Measurements from ENCODE around the gene TCEANC.
A peak's percentile ranks its signal among the peaks of the same experiment; 100 is the strongest.
"Not testable (repeated sequence)": the region's sequence is repeated elsewhere in the genome, so short reads cannot be mapped to it uniquely, and the experiment has no call there.

TCEANC gene

DNA sequence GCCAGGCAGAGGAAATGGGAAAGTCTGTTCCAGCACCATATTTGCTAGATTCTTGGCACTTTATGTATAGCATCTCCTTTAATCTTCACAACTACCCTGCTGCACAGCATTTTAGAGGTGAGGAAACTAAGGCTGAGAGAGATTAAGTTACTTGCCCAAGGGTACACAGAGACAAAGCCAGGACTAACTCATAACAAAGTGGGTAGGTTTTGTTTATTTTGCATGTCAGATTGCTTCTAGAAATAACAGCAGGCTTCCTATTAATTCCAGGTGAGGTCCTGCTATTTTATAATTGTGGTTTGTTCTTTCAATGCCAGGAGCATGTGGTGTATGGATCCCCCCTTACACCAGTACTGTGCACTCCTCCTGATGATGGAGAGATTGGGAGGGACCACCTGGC, 15.0 kb downstream of the TCEANC start:
- no peak for TF ChIP-seq POLR2A (IDR thresholded peaks at IDR 0.05; ENCODE audit: low read depth, low read length)
- DNase-seq (ENCODE audit: insufficient read length, low spot score) (no peak), FAIRE-seq (no peak)

DNA sequence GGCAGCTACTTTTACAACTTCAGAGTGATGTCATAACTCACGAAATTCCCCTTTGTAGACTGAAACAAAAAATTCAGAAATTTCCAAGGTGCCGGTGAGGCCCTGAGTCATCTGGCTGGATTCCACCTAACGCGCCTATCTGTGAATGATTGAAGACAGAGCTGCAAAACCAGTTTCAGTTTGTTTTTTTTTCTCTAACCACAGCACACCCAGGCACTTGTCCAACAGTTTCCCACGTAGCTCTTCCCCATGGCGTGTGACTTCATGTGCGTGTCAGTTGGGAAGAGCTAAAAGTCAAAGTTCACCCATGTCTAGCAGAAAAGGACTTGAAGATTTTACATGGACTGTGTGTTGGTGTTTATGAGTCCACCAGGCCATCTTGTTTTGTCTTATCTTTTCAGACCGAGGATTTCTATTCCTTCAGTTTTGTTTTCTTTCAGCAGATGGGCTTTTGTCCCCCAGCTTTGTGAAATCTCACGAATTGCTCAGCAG, 16.4 kb downstream of the TCEANC start:
- TF ChIP-seq POLR2A (IDR thresholded peaks at IDR 0.05; ENCODE audit: low read depth, low read length): no peak
- peak; percentile 50 for FAIRE-seq
- peak; percentile 6 for DNase-seq (ENCODE audit: insufficient read length, low spot score)

DNA sequence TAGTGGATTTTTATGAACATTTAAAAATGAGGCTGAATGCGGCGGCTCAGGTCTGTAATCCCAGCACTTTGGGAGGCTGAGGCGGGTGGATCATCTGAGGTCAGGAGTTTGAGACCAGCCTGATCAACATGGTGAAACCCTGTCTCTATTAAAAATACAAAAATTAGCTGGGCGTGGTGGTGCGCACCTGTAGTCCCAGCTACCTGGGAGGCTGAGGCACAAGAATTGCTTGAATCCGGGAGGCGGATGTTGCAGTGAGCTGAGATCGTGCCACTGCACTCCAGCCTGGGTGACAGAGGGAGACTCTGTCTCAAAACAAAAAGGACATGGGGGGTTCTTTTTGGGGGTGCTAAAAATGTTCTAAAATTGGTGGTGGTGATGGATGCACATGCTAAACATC, 16.8 kb downstream of the TCEANC start:
- DNase-seq (ENCODE audit: insufficient read length, low spot score); FAIRE-seq: not testable (repeated sequence)

DNA sequence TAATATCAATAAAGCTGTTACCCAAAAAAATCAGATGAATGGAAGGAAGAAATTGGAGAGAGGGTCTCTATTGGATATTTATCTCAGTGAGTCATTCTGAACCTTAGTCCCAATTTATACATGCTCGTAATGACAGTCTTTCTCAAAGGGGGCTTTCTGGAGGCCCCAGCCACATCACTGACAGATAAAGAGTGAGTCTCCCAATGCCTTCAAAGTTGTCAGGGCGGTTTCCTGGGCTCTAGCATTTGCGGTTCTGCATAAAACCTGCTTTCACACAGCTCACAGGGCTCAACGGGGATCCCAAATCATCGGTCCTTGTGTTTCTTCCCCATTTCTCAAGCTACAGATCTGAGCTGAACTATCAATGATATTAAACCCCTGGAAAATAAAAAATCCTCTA, 17.3 kb downstream of the TCEANC start:
- FAIRE-seq: no peak
- no peak for TF ChIP-seq POLR2A (IDR thresholded peaks at IDR 0.05; ENCODE audit: low read depth, low read length)
- DNase-seq (ENCODE audit: insufficient read length, low spot score): no peak

DNA sequence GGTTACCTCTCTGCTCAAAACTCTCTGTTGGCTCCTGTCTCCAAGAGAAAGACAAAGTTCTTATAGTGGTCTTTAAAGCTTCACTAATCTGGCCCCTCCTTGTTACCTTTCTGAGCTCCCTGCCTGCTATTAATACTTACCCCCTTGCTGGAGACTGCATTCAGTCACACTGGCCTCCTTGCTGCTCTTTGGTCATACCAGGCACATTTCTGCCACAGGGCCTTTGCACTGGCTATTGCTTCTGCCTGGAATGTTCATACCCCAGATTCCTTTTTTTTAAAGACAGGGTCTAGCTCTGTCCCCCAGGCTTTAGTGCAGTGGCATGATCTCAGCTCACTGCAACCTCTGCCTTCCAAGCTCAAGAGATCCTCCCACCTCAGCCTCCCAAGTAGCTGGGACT, 20.1 kb downstream of the TCEANC start:
- FAIRE-seq: no peak

DNA sequence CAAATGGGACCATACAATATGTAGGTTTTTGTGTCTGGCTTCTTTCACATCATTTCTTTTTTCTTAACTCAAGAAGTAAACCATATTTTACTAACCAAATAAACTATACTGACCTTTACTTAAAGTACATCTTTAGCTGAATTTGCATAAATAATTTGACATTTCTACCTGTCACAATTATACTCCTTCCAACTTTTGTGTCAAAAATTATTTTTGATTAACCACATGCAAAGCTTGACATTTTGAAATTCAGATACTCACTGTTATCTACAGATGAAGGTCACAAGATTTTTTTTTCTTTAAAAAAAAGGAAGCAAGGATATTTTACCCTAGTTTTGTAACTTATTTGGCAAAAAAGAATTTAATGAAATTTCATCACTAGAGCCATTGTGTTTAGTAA, 23.9 kb downstream of the TCEANC start:
- TF ChIP-seq POLR2A (IDR thresholded peaks at IDR 0.05; ENCODE audit: low read depth, low read length): no peak
- DNase-seq (ENCODE audit: insufficient read length, low spot score) (no peak), FAIRE-seq (no peak)

More for the DNA sequence above, 20.1 kb downstream of the TCEANC start:
- no peak for DNase-seq (ENCODE audit: insufficient read length, low spot score)
- TF ChIP-seq POLR2A (IDR thresholded peaks at IDR 0.05; ENCODE audit: low read depth, low read length): no peak

DNA sequence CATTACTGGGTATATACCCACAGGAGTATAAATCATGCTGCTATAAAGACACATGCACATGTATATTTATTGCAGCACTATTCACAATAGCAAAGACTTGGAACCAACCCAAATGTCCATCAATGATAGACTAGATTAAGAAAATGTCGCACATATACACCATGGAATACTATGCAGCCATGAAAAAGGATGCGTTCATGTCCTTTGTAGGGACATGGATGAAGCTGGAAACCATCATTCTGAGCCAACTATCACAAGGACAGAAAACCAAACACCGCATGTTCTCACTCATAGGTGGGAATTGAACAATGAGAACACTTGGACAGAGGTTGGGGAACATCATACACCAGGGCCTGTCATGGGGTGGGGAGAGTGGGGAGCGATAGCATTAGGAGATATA, 26.8 kb downstream of the TCEANC start:
- DNase-seq (ENCODE audit: insufficient read length, low spot score); FAIRE-seq: not testable (repeated sequence)

DNA sequence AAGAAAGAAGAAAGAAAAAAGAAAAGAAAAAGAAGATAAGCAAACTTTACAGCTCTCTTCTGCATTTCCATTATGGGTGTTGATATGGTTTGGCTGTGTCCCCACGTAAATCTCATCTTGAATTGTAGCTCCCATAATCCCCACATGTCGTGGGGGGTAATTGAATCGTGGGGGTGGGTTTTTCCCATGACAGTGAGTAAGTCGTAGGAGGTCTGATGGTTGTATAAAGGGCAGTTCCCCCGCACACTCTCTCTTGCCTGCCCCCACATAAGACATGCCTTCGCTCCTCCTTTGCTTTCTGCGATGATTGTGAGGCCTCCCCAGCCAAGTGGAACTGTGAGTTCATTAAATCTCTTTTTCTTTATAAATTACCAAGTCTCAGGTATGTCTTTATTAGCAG, 28.7 kb downstream of the TCEANC start:
- FAIRE-seq (no peak), DNase-seq (ENCODE audit: insufficient read length, low spot score) (no peak)
- no peak for TF ChIP-seq POLR2A (IDR thresholded peaks at IDR 0.05; ENCODE audit: low read depth, low read length)

DNA sequence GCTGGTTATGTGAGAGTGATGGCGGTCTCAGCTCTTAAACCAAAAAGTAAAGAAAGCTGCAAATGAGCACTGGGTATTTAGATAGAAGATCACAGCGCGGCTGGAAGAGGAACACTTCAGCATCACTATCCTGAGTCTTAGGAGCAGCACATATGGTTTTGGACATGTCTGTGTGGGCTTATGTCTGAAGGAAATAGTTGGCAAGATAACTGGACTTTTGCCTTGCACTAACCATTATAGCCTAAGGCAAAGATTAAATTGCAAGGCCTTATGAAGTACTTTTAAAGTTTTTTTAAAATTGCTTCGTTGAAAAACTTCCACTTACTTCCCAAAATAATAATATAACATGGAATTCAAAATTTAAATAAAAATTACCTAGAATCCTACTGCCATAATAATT, 31.4 kb downstream of the TCEANC start:
- TF ChIP-seq POLR2A (IDR thresholded peaks at IDR 0.05; ENCODE audit: low read depth, low read length): no peak
- FAIRE-seq (no peak), DNase-seq (ENCODE audit: insufficient read length, low spot score) (no peak)

DNA sequence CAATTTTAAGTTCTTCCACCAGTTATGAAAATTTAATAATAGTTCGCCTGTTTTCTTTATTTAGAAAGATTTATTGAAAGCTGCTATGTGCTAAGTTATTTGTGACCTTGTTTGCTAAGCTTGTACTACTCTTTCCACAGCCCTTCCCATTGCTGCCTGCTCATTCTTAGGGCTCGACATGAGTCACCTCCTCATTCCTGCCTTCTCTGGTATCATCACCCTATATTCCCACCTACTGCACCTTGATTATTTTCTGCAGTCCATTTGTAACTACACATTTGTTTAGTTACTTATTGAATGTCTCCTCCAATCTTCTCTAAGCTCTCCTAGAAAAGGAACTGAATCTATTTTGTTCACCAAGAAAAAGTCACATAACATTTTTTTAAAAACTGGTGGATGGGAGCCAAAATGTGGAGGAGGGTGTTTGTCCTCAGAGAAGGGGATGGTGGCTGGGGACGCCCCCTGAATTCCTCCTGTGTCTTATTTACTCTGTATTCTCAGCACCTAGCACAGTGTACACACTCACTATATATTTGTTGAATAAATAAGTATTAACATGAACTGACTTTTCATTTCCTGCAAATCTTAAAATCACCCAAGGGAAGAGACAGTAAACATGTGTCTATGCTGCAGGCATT, 32.3 kb downstream of the TCEANC start:
- FAIRE-seq (no peak), DNase-seq (ENCODE audit: insufficient read length, low spot score) (no peak)
- no peak for TF ChIP-seq POLR2A (IDR thresholded peaks at IDR 0.05; ENCODE audit: low read depth, low read length)

DNA sequence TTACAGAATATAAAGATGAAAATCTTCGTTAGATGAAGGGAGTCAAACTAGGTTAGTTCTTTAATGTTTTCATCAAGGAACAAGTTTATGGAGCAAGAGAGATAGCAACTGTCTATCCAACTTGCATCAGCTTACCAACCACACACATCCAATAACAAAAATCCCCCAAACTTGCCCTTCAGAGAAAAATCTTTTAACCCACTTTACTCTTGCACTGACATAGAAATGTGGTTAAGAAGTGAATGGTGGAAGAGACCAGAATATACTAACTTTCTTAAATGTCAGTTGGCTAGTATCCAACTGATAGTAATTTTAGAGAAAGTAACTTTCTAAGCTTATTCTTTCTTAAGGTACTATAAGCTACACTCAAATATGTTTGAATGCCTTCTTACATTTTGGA, 34.3 kb downstream of the TCEANC start:
- DNase-seq (ENCODE audit: insufficient read length, low spot score): no peak
- FAIRE-seq: no peak
- TF ChIP-seq POLR2A (IDR thresholded peaks at IDR 0.05; ENCODE audit: low read depth, low read length): no peak

DNA sequence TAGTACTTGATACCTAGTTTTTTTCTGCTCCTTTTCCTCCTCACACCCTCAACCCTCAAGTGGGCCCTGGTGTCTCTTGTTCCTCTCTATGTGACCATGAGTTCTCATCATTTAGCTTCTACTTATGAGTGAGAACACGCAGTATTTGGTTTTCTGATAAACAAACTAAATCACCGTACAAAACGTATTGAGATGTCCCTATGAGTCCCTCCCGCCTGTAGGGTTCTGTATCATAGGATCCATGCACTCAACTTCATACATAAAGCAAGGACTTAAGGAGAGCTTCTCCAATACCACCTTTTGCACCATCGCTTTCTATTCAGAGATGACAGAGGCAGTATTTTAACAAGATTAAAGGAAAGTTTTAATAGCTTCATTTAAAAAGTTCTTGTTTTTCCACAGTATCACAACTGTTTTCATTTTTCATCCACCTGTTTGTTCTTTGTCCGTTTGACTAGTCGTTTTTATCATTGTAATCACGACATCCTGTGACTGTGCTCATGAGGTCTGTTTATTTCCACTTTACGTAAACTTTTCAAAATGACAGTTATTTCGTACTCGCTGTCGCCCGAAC, 35.5 kb downstream of the TCEANC start:
- no peak for FAIRE-seq
- TF ChIP-seq POLR2A (IDR thresholded peaks at IDR 0.05; ENCODE audit: low read depth, low read length): no peak
- no peak for DNase-seq (ENCODE audit: insufficient read length, low spot score)

DNA sequence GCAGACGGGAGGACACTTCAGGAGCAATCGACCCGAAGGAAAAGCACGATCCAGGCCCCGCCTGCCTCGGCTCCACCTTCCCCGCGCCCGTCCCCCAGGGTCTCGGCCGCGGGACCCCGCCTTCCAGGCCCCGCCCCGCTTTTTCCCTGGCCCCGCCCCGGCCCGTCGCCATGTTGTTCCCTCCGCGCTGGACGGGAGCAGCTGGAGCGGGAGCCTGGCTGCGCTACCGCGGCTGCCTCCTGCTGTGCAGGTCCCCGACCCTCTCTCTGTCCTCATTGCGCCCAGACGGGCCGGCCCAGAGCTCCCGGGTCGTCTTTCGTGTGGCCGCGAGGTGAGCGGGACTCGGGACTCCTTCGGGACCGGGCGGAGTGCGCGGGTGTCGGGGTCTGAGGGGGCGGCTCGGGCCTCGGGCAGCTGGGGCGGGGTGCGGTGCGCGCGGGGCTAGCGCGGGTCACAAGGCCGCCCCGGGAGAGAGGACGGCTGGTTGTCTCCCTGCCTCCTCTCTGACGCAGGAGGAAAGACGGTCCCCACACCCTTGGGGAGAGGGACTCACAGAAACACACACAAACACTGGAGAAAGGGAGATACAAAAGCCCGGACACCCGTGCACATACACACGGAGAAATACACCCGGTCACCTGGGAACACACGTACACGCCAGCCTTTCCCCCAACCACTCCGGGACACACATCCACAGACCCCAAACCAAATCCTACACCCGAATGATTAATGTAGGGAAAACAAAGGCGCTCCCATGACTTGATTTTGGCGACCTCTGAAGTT, 36.2 kb downstream of the TCEANC start, which contains the start of gene RAB9A:
RAB9A (plus strand) TSS at position 171 of the 783 bp plus-strand sequence. CDS start 19,619 bp downstream, outside the sequence.
- no peak for FAIRE-seq
- DNase-seq (ENCODE audit: insufficient read length, low spot score): peak; percentile 20
- TF ChIP-seq POLR2A (IDR thresholded peaks at IDR 0.05; ENCODE audit: low read depth, low read length): peak; percentile 92

DNA sequence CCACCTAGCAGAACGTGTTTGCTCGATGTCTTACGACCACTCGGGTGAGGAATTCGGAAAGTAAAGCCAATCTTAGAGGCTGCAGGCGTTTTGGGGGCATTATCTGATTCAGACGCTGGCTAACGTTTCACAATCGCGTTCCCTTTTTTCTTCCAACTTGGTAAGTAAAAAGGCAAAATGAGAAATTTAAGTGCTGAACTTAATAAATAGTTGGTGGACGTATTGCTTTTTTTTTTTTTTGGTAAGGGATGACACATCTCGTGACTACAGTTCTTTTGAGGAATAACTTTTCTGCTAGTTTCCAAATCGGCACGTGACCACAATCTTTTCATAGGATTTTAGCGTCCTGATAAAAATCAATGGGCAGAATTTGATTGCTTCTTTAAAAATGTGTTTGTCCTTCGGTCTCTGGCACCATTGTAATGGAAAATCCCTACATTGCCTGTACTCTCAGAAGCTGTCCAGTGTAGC, 36.8 kb downstream of the TCEANC start:
- no peak for TF ChIP-seq POLR2A (IDR thresholded peaks at IDR 0.05; ENCODE audit: low read depth, low read length)
- FAIRE-seq (no peak), DNase-seq (ENCODE audit: insufficient read length, low spot score) (no peak)

Measured in H54 (cell line).